ENCODE results near the gene GPR18.
A peak's percentile ranks its signal among the peaks of the same experiment; 100 is the strongest.

The GPR18 gene, protein sequence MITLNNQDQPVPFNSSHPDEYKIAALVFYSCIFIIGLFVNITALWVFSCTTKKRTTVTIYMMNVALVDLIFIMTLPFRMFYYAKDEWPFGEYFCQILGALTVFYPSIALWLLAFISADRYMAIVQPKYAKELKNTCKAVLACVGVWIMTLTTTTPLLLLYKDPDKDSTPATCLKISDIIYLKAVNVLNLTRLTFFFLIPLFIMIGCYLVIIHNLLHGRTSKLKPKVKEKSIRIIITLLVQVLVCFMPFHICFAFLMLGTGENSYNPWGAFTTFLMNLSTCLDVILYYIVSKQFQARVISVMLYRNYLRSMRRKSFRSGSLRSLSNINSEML

DNA sequence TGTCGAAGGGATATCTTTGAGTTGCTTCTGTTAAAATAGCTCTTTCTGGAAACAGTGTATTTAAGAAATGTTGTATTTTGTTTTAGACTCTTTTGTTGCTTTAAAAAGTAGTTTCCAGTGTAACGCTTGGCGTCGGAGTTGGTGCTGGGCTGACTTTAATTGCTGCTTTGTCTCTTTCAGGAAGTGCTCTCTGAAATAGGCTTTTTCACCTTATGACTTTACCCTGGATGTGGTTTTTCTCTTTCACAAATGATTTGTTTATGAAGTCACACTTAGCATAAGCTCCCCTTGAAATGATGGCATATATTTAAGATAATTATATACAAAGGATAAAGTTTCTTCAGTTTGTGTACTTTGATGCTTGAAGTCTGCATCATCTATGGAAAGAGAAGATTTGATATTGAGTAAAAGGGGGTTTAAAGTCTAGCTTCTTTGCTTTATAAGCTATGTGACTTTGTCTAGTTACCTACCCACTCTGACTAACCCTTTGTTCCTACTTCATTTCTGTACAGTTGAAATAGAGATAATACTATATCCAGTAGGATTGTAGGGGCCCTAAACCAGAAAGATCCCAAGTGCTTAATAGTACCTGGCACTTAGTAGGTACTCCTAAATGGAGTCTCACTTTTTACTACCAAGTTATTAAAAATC is at the start of gene GPR18:
TSS of gene GPR18 (minus strand) at position 170 of the 651 bp plus-strand sequence. CDS start 2,507 bp downstream, outside the sequence.
- Histone ChIP-seq H3K4me3 (ENCODE audit: insufficient read depth, low read length, poor library complexity, severe bottlenecking) (peak within 1 kb of the TSS; percentile 72), H2AFZ (ENCODE audit: low read depth, low read length, severe bottlenecking) (no peak within 1 kb of the TSS), H3K4me2 (ENCODE audit: low read depth, low read length, poor library complexity, severe bottlenecking) (peak within 1 kb of the TSS; percentile 99), H3K9me3 (ENCODE audit: insufficient read depth, low read length) (no peaks in the 10 kb centered on the region), H3K27me3 (ENCODE audit: low read length) (no peaks in the 10 kb centered on the region), H3K27ac (ENCODE audit: low read depth, low read length) (peak within 1 kb of the TSS; percentile 93), H3K9ac (ENCODE audit: low read length) (peak within 1 kb of the TSS; percentile 60), H3K36me3 (ENCODE audit: low read length) (peaks cover 20% of the 10 kb centered on the region; the same call in 1 of the 2 replicates), H4K20me1 (ENCODE audit: low read depth, low read length) (peaks cover 7% of the 10 kb centered on the region; the same call in 1 of the 2 replicates), H3F3A (ENCODE audit: insufficient read depth) (peaks cover 39% of the 10 kb centered on the region), H3K79me2 (ENCODE audit: insufficient read depth, low read length) (peaks cover 25% of the 10 kb centered on the region), H3K9me2 (replicated peaks; ENCODE audit: insufficient read depth, low read length) (no peaks in the 10 kb centered on the region)
- TF ChIP-seq CTCF (IDR thresholded peaks at IDR 0.05; ENCODE audit: insufficient read depth, low read length, poor library complexity, severe bottlenecking) = no peak
- no peak for TF ChIP-seq EZH2phosphoT487 (conservative IDR thresholded peaks at IDR 0.05; ENCODE audit: low read length)

GRCh38 chr13:99307648-99308339 is 49.6 kb upstream of the GPR18 start:
- no peak overlapping the region for H3K9ac ChIP-seq (ENCODE audit: low read length)
- no peak overlapping the region for H3K4me2 ChIP-seq (ENCODE audit: low read depth, low read length, poor library complexity, severe bottlenecking)
- no peaks in the 10 kb centered on the region for H3K9me2 ChIP-seq (replicated peaks; ENCODE audit: insufficient read depth, low read length)
- H3K9me3 ChIP-seq (ENCODE audit: insufficient read depth, low read length) = no peaks in the 10 kb centered on the region
- H3K4me3 ChIP-seq (ENCODE audit: insufficient read depth, low read length, poor library complexity, severe bottlenecking) = no peak overlapping the region
- H3K36me3 ChIP-seq (ENCODE audit: low read length) = no peaks in the 10 kb centered on the region
- TF ChIP-seq CTCF (IDR thresholded peaks at IDR 0.05; ENCODE audit: insufficient read depth, low read length, poor library complexity, severe bottlenecking) (no peak), EZH2phosphoT487 (conservative IDR thresholded peaks at IDR 0.05; ENCODE audit: low read length) (no peak)
- H3K27ac ChIP-seq (ENCODE audit: low read depth, low read length) = no peak overlapping the region
- H3K79me2 ChIP-seq (ENCODE audit: insufficient read depth, low read length) = no peaks in the 10 kb centered on the region
- H3F3A ChIP-seq (ENCODE audit: insufficient read depth) = no peaks in the 10 kb centered on the region
- no peaks in the 10 kb centered on the region for H3K27me3 ChIP-seq (ENCODE audit: low read length)
- no peak overlapping the region for H2AFZ ChIP-seq (ENCODE audit: low read depth, low read length, severe bottlenecking)
- H4K20me1 ChIP-seq (ENCODE audit: low read depth, low read length) = no peaks in the 10 kb centered on the region

DNA sequence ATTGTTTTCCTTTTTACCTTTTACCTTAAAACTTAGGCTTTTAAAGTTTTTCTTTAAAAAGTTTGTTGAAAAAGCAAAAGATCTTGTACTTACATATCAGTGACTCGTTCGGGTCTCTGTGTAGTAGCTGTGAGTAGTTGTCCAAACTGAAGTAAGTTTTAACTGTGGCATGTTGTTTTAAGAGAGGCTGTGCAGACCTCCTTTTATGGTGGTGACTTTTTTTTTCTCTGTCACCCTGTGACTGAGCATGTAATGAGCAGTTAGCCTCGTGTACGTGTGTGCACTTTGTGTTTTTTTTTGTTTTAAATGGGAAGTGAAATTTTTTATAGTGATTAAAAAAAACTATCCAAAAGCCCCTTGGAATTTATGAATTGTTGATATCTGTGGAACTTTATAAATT is 49.1 kb upstream of the GPR18 start, which contains the start of gene GPR183:
TSS of gene GPR183 (minus strand) at position 153 of the 400 bp plus-strand sequence. CDS start 11,254 bp downstream, outside the sequence.
- no peak for TF ChIP-seq EZH2phosphoT487 (conservative IDR thresholded peaks at IDR 0.05; ENCODE audit: low read length)
- no peak for TF ChIP-seq CTCF (IDR thresholded peaks at IDR 0.05; ENCODE audit: insufficient read depth, low read length, poor library complexity, severe bottlenecking)
- Histone ChIP-seq H3K79me2 (ENCODE audit: insufficient read depth, low read length) (no peaks in the 10 kb centered on the region), H3K27me3 (ENCODE audit: low read length) (no peaks in the 10 kb centered on the region), H3K27ac (ENCODE audit: low read depth, low read length) (no peak within 1 kb of the TSS), H2AFZ (ENCODE audit: low read depth, low read length, severe bottlenecking) (no peak within 1 kb of the TSS), H3K4me3 (ENCODE audit: insufficient read depth, low read length, poor library complexity, severe bottlenecking) (no peak within 1 kb of the TSS), H3F3A (ENCODE audit: insufficient read depth) (no peaks in the 10 kb centered on the region), H3K4me2 (ENCODE audit: low read depth, low read length, poor library complexity, severe bottlenecking) (peak within 1 kb of the TSS; percentile 30), H3K36me3 (ENCODE audit: low read length) (no peaks in the 10 kb centered on the region), H3K9me2 (replicated peaks; ENCODE audit: insufficient read depth, low read length) (no peaks in the 10 kb centered on the region), H3K9ac (ENCODE audit: low read length) (no peak within 1 kb of the TSS), H3K9me3 (ENCODE audit: insufficient read depth, low read length) (no peaks in the 10 kb centered on the region), H4K20me1 (ENCODE audit: low read depth, low read length) (no peaks in the 10 kb centered on the region)
